GM21390 (cell line): ENCODE results near the gene TPST1.
"Not testable (repeated sequence)": the region's sequence is repeated elsewhere in the genome, so short reads cannot be mapped to it uniquely, and the experiment has no call there.

ENCODE experiments used
- ATAC-seq: cut with Tn5 transposase; IDR thresholded peaks from one replicate; pipeline ENCODE4 v1.9.1; 2021; ENCODE audit not compliant: unreplicated experiment

Gene TPST1

DNA sequence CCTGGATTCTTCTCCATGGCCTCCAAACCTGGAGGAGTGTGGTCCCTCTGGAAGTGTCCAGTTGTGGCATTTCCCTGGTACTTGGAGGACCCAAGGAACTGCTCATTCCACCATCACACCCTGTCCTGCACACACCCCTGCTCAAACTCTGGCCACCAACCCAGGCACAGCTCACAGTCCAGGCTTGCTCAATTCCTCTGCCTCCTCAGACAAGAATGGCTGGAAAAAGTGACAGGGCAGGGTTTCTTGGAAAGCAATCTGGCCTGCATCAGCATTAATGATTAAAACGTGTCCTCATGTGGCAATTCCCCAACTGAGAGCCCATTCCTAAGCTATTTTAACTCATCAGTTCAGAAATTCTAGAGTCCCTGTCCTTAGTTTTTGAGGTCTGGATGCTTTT lies 17.2 kb upstream of the TPST1 start:
- ATAC-seq: no peak

- ATAC-seq: no peak
These were observed 16.5 kb upstream of the TPST1 start for GRCh38 chr7:66188645-66189044.

DNA sequence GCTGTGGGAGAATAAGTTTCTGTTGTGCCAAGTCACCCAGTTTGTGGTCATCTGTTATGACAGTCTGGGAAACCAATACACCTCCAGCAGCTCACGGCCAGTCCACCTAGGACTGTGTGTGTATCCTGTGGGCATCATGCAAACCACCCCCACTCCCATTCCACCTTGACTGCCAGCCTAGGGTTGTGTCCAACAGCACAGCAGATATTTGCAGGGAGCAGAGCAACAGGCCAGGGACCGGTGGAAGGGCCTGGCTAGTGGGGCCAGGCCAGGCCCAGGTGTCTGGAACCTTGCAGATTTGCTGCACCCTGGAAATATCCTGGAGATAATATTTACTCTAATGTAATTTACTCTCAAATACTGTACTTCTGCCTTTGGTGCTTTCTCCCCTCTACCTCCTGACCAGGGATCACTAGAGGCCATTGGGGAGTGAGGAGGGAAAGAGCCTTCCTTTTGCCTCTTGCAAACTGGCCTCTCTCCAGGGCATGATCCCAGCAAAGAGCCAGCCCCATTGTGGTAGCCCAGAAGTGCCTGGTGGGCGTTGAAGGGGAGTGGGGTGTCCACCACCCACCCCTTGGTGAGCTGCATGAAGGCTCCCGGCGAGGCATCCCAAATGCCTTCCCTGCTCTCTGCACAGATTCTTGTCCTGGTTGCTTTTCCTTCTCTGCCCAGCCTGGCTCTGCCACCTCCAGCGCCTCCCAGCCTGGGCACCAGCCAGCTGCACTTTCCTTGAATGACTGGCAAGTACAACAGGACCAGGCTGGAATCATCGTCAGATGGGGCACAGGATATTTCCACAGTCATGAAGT lies 15.2 kb upstream of the TPST1 start:
- ATAC-seq: no peak

DNA sequence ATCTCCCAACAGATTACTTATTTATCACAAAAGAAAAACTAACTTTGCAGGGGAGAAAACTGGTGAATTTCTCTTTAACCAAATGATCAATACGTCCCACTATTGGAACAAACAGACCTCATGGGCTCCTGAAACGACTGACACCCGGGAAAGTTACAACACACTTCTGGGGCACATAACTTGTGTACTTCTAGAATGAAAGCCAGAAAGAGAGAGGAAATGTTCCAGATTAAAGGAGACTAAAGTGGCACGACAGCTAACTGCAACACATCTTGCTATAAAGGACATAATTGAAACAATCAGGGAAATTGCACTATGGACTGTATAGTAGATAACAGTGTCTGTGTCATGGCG lies 14.7 kb upstream of the TPST1 start:
- ATAC-seq: no peak

DNA sequence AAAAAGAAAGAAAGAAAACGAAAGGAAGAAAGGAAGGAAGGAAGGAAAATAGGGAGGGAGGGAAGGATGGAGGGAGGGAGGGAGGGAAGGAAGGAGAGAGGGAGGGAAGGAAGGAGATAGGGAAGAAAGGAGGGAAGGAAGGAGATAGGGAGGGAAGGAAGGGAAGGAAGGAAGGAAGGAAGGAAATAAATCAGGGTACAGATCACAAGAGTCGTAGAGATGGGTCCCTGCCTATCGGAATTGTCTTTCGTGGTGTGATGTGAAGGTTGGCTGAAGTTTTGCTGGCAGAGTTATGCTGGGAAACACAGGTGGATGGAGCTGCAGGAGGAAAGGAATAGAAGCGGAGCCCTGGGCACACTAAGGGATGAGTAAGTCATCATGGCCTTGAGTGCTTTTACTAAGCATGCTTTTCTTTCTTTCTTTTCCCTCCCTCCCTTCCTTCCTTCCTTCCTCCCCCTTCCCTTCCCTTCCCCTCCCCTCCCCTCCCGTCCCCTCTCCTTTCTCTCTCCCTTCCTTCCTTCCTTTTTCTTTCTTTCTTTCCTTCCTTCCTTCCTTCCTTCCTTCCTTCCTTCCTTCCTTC lies 11.9 kb upstream of the TPST1 start:
- no peak for ATAC-seq

GRCh38 chr7:66198469-66198868 lies 6.7 kb upstream of the TPST1 start:
- no peak for ATAC-seq

GRCh38 chr7:66198956-66199355 lies 6.2 kb upstream of the TPST1 start:
- no peak for ATAC-seq

DNA sequence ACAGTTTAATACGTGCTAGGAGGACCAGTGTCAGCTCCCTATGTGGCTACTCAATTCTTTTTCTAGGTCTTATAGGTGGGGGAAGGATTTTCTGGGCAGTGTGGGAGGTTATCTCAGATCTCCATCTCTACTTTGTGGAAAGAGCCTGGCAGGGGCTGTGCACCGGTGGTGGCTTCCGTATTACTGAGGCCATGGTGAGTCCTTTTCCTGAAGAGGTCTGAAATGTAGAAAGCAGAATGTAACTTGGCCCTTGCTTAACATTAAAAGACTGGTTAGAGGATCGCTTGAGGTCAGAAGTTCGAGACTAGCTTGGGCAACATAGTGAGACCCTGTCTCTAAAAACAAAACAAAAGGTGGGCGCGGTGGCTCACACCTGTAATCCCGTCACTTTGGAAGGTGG lies 2.7 kb upstream of the TPST1 start:
- ATAC-seq: no peak

GRCh38 chr7:66205741-66206090 lies 582 bp downstream of the TPST1 start:
- no peak for ATAC-seq

DNA sequence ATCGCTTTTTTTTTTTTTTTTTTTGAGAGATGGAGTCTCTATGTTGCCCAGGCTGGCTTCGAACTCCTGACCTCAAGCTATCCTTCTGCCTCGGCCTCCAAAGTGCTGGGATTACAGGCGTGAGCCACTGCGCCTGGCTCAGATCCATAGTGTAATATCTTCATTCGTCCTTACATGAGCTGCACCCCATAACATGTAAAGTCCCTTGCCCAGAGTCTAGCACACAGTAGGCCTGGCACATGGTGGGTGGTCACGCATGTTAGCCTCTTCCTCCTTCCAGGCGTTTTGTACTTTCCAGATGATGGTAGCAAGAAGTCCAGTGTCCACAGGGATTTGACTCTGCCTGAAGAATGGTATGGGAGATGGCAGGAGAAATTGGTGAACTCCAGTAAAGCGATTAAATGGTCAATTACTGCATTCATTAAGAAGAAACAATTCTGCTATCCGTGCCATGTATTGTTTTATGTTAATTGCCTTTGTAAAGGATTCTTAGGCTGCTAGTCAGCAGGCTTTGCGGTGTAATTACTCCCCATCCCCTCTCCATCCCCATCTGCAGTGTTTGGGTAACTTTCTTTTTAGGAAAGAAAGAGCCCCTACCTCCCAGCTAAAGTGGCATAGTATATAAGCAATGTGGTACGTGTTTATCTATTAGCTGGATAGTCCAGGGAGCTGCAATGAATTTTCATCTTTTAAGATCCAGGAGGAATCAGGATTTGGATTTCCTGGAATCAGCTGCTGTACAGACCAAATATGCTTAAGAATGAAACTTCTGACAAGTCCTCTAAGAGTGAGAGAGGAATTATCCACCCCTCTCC lies 1.2 kb downstream of the TPST1 start:
- no peak for ATAC-seq

DNA sequence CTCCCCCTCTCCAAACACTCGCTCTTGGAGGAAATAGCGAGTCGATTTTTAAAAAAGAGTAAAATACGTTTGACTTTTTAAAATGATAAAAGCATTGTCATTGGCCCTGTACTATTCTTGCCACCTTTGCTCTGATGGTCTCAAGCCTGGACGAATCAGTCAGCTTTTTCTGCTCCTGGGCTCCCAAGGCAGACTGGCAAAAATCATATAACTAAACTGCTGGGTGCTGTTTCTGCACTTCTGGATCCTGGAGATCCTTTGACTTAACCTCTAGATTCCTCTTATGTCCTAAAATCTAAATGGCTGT lies 1.8 kb downstream of the TPST1 start:
- no peak for ATAC-seq

GRCh38 chr7:66207540-66207939 lies 2.4 kb downstream of the TPST1 start:
- ATAC-seq: no peak

DNA sequence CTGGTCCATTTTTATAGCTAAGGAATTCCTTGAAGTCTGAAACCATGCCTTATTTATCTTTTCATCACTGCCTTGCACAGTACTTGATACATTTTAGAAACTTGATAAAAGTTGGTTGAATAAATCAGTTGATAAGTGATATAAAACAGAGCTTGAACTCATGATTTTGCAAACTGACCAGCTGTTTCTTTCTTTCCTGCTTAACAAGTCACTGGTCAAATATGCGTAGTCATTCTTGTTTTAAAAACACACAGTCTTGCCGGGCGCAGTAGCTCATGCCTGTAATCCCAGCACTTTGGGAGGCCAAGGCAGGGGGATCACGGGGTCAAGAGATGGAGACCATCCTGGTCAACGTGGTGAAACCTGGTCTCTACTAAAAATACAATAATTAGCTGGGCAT lies 6.3 kb downstream of the TPST1 start:
- no peak for ATAC-seq

DNA sequence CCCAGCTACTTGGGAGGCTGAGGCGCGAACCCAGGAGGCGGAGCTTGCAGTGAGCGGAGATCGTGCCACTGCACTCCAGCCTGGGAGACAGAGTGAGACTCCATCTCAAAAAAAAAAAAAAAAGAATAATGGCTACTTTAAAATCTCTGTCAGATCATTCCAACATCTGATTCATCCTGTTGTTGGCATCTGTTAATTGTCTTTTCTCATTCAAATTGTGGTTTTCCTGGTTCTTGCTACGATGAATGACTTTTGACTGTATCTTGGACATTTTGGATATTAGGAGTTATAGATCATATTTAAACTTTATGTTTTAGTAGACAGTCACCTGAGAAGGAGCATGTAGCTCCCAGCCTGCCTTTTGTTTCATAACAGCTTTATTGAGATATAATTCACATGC lies 8.5 kb downstream of the TPST1 start:
- no peak for ATAC-seq

GRCh38 chr7:66216687-66217086 lies 11.6 kb downstream of the TPST1 start:
- ATAC-seq: no peak

DNA sequence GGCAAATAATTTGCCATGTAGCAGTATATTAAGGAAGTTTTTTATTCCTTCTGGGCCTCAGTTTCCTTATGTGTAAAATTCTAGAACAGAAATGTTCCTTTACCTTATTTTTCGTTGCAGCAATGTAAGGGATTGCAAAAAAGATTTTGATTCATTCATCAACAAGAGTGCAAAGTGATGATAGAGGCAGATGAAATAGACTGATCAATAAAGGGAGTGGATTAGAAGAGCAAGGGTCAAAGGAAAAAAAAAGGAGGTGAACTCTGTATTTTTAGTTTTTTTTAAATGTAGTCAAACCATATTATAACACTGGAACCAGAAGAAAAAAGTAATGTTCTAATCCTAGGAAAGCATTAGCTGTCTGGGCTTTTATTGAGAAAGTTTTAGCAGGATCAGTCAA lies 14.7 kb downstream of the TPST1 start:
- no peak for ATAC-seq

DNA sequence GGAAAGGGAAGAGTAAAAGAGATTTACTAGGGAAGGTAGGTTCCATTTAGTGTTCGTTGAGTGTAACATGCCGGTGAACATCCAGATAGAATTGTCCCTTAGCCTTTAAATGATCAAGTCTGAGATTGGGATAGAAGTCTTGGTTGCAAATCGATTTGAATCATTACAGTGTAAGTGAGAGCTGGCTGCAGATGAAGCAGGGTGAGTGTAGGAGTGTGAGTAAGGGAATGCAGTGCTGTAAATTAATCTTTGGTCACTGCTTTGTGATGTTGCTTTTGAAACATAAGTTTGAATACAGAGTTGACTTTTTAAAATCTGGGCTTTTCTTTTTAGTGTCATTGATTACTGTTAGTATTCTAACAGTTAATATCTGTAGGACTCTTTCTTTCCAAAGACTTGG lies 16.3 kb downstream of the TPST1 start:
- no peak for ATAC-seq

GRCh38 chr7:66227808-66228207 lies 22.7 kb downstream of the TPST1 start:
- ATAC-seq: no peak

- not testable (repeated sequence) for ATAC-seq
These were observed 26.4 kb downstream of the TPST1 start for GRCh38 chr7:66231326-66232216.

- no peak for ATAC-seq
These were observed 28.5 kb downstream of the TPST1 start for GRCh38 chr7:66233638-66234037.

- no peak for ATAC-seq
These were observed 31.7 kb downstream of the TPST1 start for GRCh38 chr7:66236713-66237303.
